NCI-H2081 treated with DMSO at 0.1 percent for 48 hours (cell line): ENCODE results near the gene SEMA3E.
A peak's percentile ranks its signal among the peaks of the same experiment; 100 is the strongest.
"Not testable (repeated sequence)": the region's sequence is repeated elsewhere in the genome, so short reads cannot be mapped to it uniquely, and the experiment has no call there.

ENCODE experiments used
- DNase-seq: peaks from one replicate; lab custom pipeline; 2025; lab: John Stamatoyannopoulos, UW

The SEMA3E gene

GRCh38 chr7:83452256-83452655 lies 196.7 kb downstream of the SEMA3E start:
- no peak for DNase-seq

GRCh38 chr7:83451501-83452045 lies 197.4 kb downstream of the SEMA3E start:
- DNase-seq = no peak

GRCh38 chr7:83449781-83450180 lies 199.2 kb downstream of the SEMA3E start:
- no peak for DNase-seq

GRCh38 chr7:83447681-83448080 lies 201.3 kb downstream of the SEMA3E start:
- DNase-seq = no peak

DNA sequence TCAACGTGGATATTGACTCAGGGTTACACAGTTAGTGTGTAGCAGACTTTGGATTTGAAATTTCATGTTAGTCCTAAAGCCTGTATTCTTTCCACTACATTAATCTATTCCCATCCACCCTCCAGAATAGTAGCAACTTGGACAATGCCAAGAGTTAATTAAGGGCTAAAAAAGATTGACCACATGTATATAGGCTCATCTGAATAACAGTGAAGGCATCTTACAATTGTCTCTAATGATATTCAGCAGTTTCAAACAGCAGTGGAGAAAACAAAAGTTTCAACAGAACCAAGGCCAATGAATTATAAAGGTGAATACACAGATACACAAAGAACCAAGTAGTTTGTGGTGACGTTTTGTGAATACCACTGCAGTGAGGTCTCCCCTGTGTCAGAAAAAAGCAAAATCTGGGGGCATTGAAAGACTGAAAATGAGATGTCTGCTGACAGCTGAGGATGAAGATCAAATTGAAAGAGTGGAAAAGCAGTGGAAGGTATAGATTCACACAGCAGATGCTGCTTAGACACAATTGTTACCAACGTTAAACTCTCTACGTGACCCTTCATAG lies 202.8 kb downstream of the SEMA3E start:
- no peak for DNase-seq

DNA sequence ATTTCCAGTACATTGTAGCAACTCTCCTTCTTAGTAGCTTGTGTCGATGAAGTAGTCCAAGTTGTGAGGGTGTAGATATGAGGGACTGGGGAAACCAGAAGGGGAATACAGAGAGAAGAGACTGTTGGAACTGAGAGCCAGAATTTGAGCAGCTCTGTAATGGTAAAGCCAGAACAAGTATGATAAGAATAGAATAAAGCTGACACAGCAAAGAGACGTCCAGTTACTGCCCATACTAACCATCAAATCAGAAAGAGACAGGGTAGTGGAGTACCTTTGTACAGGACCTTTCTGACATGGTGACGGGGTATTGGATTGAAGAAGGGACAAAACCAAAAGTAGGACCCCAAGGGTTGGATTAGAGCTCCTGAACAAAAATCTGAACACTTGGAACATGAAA lies 206.0 kb downstream of the SEMA3E start:
- DNase-seq = no peak

DNA sequence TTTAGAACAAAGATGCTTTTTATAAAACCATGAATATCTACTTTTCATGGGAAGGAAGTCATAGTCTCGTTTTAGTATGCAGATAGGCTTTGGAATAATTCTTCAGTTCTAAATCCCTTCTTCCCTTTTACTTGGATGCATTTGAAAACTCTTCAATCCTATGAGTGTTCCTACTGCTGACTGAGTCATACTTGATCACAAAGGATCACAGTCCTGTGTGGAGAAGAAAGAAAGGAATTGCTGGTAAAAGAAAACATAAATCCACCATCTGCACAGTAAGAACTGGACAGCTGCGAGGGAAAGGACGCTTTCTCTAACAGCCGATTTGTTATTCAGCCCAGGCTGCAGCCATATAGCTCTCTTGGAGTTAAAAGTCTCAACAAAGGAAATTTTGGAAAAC lies 209.9 kb downstream of the SEMA3E start:
- DNase-seq = no peak

GRCh38 chr7:83430289-83430688 lies 218.7 kb downstream of the SEMA3E start:
- DNase-seq = not testable (repeated sequence)

GRCh38 chr7:83429493-83429892 lies 219.4 kb downstream of the SEMA3E start:
- no peak for DNase-seq

GRCh38 chr7:83427884-83428283 lies 221.1 kb downstream of the SEMA3E start:
- DNase-seq = peak; percentile 49

DNA sequence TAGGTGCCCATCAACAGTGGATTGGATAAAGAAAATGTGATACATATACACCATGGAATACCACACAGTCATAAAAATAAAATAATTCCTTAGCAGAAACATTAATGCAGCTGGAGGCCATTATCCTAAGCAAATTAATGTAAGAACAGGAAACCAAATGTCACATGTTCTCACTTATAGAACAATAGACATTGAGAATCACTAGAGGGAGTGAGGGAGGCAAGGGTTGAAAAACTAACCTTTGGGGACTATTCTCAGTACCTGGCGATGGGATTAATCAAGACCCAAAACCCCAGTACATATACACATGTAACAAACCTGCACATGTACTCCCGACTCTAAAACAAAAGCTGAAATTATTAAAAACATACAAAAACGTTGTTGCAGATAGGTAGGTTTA lies 222.6 kb downstream of the SEMA3E start:
- DNase-seq = no peak

- no peak for DNase-seq
These were observed 229.9 kb downstream of the SEMA3E start for GRCh38 chr7:83419013-83419412.

GRCh38 chr7:83415840-83416239 lies 233.1 kb downstream of the SEMA3E start:
- no peak for DNase-seq

GRCh38 chr7:83414947-83415346 lies 234.0 kb downstream of the SEMA3E start:
- DNase-seq = no peak

DNA sequence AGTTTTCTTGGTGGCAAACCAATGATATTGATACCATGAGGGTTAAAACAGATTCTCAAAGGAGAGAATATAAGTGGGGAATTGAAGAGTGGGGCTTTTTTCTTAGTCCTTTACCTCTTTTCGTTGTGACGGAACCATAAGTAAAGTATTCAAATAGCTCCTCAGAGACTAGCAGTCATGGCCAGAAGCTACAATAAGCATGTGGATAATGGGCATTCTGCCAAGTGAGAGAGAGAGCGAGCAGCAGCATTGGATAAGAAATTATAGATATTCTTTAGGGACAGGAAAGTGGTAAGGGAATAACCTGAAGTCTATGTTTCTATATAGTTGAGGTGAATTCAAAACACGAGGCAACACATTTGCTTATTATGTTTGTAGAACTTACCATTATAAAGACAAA lies 235.1 kb downstream of the SEMA3E start:
- no peak for DNase-seq

- DNase-seq = no peak
These were observed 235.5 kb downstream of the SEMA3E start for GRCh38 chr7:83413424-83413823.

DNA sequence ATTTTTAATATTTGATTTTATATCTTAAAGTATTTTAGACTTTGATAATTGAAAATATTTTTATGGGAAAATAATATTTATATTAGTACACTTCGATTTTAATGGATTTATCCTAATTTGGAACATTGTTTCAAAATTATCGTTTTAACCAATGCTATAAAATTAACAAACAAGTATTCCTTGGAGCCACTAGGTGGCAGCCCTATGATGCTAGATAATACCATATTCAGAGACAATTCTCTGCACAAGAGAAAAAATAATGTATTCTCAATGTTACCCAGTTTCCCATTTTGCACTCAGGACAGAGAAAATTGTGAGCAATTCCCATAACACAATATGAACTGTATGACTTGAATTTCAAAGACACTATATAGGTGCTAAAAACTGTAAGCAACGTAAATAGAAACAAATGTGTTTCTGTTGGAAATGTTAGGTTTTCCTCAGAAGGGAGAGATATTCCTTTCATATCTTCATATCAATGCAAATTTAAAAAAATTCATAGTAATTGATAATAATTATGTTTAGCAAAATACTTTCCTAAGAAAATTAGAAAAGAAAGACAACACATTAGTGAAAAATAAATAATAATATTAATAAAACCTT lies 237.8 kb downstream of the SEMA3E start:
- peak; percentile 37 for DNase-seq

DNA sequence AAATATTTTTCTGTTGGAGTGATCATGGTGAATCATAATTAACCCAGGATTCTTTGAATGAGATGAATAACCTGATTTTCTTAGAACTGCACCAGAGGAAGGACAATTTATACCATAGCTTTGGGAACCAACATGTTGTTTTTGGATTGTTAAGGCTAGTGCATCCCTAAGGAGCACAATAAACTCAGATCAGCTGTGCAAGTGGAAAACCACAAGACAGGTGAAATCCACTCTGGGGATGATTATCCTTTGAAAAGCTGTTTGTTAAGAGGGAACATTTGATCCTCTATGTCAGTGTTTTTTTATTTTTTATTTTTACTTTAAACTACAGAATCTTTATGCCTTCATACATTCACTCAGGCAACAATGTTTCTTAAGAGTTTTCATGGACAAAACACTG lies 254.2 kb downstream of the SEMA3E start:
- no peak for DNase-seq

GRCh38 chr7:83388436-83388835 lies 260.5 kb downstream of the SEMA3E start:
- DNase-seq = no peak

GRCh38 chr7:83366629-83367028 lies 282.3 kb downstream of the SEMA3E start:
- no peak for DNase-seq

DNA sequence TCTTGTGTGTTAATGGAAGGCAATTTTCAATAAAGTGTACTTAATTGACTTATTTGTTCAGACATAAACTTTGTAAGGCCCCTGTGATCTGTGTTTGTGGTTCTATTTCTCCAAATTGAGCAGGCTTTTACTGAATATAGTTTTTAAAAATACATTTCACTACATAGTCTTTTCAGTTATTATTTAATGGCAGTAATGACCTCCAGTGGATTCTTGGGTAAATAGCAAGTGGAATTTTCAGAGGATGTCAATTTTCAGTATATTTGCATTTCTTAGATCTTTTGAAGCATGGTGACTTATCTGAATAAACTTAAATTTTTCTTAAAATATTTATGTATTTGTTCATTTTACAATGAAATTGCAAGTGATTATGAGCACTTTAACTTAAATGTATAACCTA lies 283.2 kb downstream of the SEMA3E start:
- no peak for DNase-seq

- no peak for DNase-seq
These were observed 285.9 kb downstream of the SEMA3E start for GRCh38 chr7:83362871-83363550.

DNA sequence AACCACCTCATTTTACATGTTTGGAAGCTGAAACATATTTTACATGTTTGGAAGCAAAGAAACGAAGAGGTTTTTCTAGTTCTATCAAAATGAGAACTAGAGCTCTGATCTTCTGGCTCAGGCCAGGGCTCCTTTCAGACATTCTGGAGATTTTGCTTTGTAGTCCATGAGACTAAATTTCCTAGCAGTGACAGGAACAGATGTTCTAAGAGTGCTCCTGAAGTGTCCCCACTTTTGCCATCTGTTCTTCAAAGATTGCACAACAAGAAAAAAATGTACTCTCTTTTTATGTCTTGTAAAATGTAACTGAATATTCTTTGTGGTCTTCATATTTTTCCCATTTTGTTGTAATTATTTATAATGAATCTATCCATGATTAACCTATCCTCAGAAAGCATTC lies 289.8 kb downstream of the SEMA3E start:
- no peak for DNase-seq
